Parathyroid adenoma (tissue), 2 donors: ENCODE measurements around the gene ETS2.

ENCODE experiments used
- H2AFZ ChIP-seq: fragments of 300-600 bp; sonication (generic); one replicate; pipeline ENCODE4 v1.7.0; 2017; ENCODE audit warnings: antibody characterized with exemption, mild to moderate bottlenecking
- H3K27ac ChIP-seq: fragments of 300-600 bp; sonication (generic); one replicate; pipeline ENCODE4 v1.7.0; 2017
- H3K27me3 ChIP-seq: fragments of 300-600 bp; sonication (generic); one replicate; pipeline ENCODE4 v1.7.0; 2017; ENCODE audit warnings: low read length; ENCODE audit not compliant: control insufficient read depth, insufficient read depth
- H3K36me3 ChIP-seq: fragments of 300-600 bp; sonication (generic); one replicate; pipeline ENCODE4 v1.7.0; 2017; ENCODE audit warnings: low read length; ENCODE audit not compliant: control insufficient read depth, insufficient read depth
- H3K4me1 ChIP-seq: fragments of 300-600 bp; sonication (generic); one replicate; pipeline ENCODE4 v1.7.0; 2017; ENCODE audit warnings: control low read depth
- H3K4me2 ChIP-seq: fragments of 300-600 bp; sonication (generic); one replicate; pipeline ENCODE4 v1.7.0; 2017; ENCODE audit warnings: low read length
- H3K4me3 ChIP-seq: fragments of 300-600 bp; sonication (generic); one replicate; pipeline ENCODE4 v1.7.0; 2017; ENCODE audit warnings: low read depth, low read length
- H3K79me2 ChIP-seq: fragments of 300-600 bp; sonication (generic); one replicate; pipeline ENCODE4 v1.7.0; 2017; ENCODE audit warnings: control low read depth
- H3K9ac ChIP-seq: fragments of 300-600 bp; sonication (generic); one replicate; pipeline ENCODE4 v1.7.0; 2017; ENCODE audit warnings: mild to moderate bottlenecking
- H3K9me3 ChIP-seq: fragments of 300-600 bp; sonication (generic); one replicate; pipeline ENCODE4 v1.7.0; 2017; ENCODE audit warnings: low read length; ENCODE audit not compliant: control insufficient read depth
- TF ChIP-seq, protein P1 (sequence below): fragments of 300-600 bp; sonication (generic); IDR thresholded peaks from one replicate; pipeline ENCODE4 v1.7.0; 2017; ENCODE audit warnings: antibody characterized with exemption, mild to moderate bottlenecking
- donor health status: primary hyperparathyroidism.

ETS2 gene

DNA sequence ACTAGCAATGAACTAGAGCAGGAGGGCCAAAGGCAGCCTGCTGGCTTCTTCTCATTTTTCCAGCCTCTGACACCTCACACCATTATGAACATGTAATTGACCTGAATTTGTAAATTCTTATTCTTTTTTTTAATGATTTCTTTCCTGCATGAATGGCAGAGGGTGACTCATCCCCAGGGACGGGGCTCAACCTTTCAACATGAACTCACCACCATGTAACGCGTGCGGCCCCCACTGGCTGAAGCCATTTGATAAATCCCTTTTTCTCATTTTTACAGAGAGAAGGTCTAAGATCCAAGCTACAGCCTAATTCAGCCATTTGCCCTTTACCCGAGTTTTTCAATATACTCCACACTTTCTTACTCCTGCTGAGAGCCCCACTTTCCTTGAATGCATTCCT, 9.3 kb upstream of the ETS2 start:
- TF ChIP-seq, protein P1, sequence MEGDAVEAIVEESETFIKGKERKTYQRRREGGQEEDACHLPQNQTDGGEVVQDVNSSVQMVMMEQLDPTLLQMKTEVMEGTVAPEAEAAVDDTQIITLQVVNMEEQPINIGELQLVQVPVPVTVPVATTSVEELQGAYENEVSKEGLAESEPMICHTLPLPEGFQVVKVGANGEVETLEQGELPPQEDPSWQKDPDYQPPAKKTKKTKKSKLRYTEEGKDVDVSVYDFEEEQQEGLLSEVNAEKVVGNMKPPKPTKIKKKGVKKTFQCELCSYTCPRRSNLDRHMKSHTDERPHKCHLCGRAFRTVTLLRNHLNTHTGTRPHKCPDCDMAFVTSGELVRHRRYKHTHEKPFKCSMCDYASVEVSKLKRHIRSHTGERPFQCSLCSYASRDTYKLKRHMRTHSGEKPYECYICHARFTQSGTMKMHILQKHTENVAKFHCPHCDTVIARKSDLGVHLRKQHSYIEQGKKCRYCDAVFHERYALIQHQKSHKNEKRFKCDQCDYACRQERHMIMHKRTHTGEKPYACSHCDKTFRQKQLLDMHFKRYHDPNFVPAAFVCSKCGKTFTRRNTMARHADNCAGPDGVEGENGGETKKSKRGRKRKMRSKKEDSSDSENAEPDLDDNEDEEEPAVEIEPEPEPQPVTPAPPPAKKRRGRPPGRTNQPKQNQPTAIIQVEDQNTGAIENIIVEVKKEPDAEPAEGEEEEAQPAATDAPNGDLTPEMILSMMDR, result no peak
- Histone ChIP-seq H3K4me2 (no peak overlapping the region), H3K36me3 (no peaks in the 10 kb centered on the region), H3K79me2 (no peaks in the 10 kb centered on the region), H2AFZ (no peak overlapping the region), H3K27ac (no peak overlapping the region), H3K4me3 (no peak overlapping the region), H3K4me1 (no peaks in the 10 kb centered on the region), H3K9ac (no peak overlapping the region), H3K27me3 (no peaks in the 10 kb centered on the region), H3K9me3 (no peaks in the 10 kb centered on the region)

DNA sequence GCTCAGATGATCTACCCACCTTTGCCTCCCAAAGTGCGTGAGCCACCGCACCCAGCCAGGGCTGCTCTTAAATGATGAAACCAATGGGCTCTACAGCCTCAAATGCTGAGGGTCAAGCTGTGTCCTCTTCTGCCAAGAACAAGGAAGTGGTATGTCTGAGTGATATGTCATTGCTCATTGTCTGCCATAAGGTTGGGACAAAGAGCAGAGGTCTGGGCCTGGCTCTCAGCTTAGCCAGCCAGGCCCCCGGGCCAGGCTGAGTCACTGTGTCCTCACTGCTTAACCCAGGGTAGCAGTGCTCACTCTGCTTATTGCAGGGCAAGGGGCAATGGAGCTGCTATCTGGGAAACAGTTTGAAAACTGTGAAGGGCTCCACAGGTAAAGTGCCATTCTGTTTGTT, 8.3 kb upstream of the ETS2 start:
- Histone ChIP-seq H3K27me3 (no peaks in the 10 kb centered on the region), H3K36me3 (no peaks in the 10 kb centered on the region), H3K9me3 (no peaks in the 10 kb centered on the region), H3K4me1 (no peaks in the 10 kb centered on the region), H3K4me2 (no peak overlapping the region), H3K4me3 (no peak overlapping the region), H3K79me2 (no peaks in the 10 kb centered on the region), H2AFZ (no peak overlapping the region), H3K27ac (no peak overlapping the region), H3K9ac (no peak overlapping the region)
- TF ChIP-seq, protein P1, result no peak

DNA sequence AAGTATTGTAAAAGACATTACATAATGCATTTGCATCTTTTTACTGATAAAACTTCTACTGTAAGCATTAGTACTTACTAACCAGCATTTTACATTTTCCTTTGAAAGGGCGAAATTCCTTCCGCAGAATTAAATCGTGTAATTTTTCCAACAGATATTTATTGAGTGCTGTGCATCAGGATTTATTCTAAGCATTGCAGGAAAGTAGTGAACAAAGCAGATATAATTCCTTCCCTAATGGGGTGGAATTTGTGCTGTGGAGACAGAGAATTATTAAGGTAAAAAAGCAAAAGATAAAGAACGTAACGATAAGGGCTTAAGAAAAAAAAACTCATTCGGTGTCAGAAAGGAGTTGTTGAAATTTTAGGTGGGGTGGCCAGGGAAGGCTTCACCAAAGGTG, 7.6 kb upstream of the ETS2 start:
- no peak overlapping the region for H2AFZ ChIP-seq
- H3K4me2 ChIP-seq, result no peak overlapping the region
- H3K79me2 ChIP-seq, result no peaks in the 10 kb centered on the region
- no peaks in the 10 kb centered on the region for H3K9me3 ChIP-seq
- H3K27ac ChIP-seq, result no peak overlapping the region
- no peaks in the 10 kb centered on the region for H3K4me1 ChIP-seq
- no peaks in the 10 kb centered on the region for H3K36me3 ChIP-seq
- TF ChIP-seq, protein P1, result no peak
- H3K4me3 ChIP-seq, result no peak overlapping the region
- H3K9ac ChIP-seq, result no peak overlapping the region
- H3K27me3 ChIP-seq, result no peaks in the 10 kb centered on the region

DNA sequence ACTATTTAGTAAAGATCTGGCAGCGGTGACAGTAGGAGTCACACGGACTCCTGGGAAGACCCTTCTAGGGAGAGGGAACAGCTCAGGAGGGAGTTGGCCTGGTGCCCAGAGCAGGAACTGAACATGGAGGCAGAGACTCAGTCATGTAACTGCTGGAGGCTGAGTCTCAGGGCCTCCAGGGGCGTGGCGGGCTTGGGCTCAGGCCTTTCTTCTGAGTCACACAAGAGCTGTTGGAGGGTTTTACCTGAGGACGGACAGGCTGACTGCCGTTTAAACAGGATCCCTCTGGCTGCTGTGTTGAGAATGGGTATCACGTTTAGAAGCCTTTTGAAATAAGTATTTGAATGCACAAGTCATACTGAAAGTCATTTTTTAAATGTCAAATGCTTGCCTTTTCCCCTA, 7.2 kb upstream of the ETS2 start:
- Histone ChIP-seq H3K27me3 (no peaks in the 10 kb centered on the region), H3K4me3 (no peak overlapping the region), H2AFZ (no peak overlapping the region), H3K4me2 (no peak overlapping the region), H3K79me2 (no peaks in the 10 kb centered on the region), H3K4me1 (no peaks in the 10 kb centered on the region), H3K36me3 (no peaks in the 10 kb centered on the region), H3K27ac (no peak overlapping the region), H3K9me3 (no peaks in the 10 kb centered on the region), H3K9ac (no peak overlapping the region)
- TF ChIP-seq, protein P1, result no peak

DNA sequence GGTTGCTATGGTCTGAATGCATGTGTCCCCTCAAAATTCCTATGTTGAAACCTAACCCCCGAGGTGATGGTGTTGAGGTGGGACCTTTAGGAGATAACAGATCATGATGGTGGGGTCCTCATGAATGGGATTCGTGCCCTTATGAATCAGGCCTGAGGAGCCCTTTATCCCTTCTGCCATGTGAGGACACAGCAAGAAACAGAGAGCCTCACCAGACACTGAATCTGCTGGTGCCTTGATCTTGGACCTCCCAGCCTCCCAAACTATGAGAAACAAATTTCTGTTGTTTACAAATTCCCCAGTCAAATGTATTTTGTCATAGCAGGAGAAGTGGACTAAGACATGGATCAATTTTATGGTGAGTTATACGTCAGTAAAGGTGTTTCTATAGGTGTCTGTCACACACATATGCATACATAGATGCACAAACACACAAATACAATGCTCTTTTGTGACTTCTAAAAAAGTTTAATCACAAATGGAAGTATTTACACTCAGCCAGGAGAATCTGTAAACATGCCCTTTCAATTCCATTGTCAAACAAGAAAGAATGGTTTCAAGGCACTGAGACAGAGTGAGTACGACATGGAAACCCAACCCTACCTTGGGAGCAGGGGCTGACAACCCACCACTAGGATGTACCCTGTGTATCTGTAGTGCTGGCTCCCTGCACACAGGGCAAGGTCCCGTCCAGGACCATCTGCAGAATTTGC, 5.5 kb upstream of the ETS2 start:
- no peaks in the 10 kb centered on the region for H3K36me3 ChIP-seq
- no peak overlapping the region for H3K4me2 ChIP-seq
- no peak overlapping the region for H2AFZ ChIP-seq
- H3K79me2 ChIP-seq, result no peaks in the 10 kb centered on the region
- H3K27ac ChIP-seq, result no peak overlapping the region
- no peak overlapping the region for H3K4me3 ChIP-seq
- TF ChIP-seq, protein P1, result no peak
- H3K27me3 ChIP-seq, result no peaks in the 10 kb centered on the region
- H3K4me1 ChIP-seq, result peaks cover 6% of the 10 kb centered on the region
- no peaks in the 10 kb centered on the region for H3K9me3 ChIP-seq
- H3K9ac ChIP-seq, result no peak overlapping the region
